Vagina (tissue), 2 donors: ENCODE data around the gene IGSF5.

Experiments
- CTCF ChIP-seq, 3 experiments: fragments of 450-650 bp in 2 of 3; fragments of 200-600 bp in 1 of 3; sonication (generic) in 1 of 3; IDR thresholded peaks; one replicate each; pipeline ENCODE4 v1.5.1; 2017 to 2019; ENCODE audit warnings: antibody characterized with exemption in 3 of 3, mild to moderate bottlenecking in 2 of 3, moderate library complexity in 2 of 3
- POLR2A ChIP-seq, 2 donors: fragments of 450-650 bp; IDR thresholded peaks; one replicate each; pipeline ENCODE4 v1.6.1; 2017; ENCODE audit warnings: antibody characterized with exemption in 2 of 2, mild to moderate bottlenecking in 2 of 2, moderate library complexity in 2 of 2
- POLR2AphosphoS5 ChIP-seq, 2 donors: sonication (generic); formaldehyde crosslinking; IDR thresholded peaks; one replicate each; pipeline ENCODE4 v1.9.0; 2017; ENCODE audit warnings: antibody characterized with exemption in 2 of 2, mild to moderate bottlenecking in 2 of 2, low read depth in 1 of 2; ENCODE audit not compliant: insufficient read depth in 1 of 2

GRCh38 chr21:39713905-39714304, 31.1 kb upstream of the IGSF5 start:
- no peak for TF ChIP-seq POLR2A (IDR thresholded peaks at IDR 0.05)
- TF ChIP-seq CTCF (IDR thresholded peaks at IDR 0.05): no peak
- no peak for TF ChIP-seq POLR2AphosphoS5 (IDR thresholded peaks at IDR 0.05; ENCODE audit: insufficient read depth in 1 of 2, low read depth in 1 of 2)
